ENCODE measurements around the gene SNCG.
"Not testable (repeated sequence)": the region's sequence is repeated elsewhere in the genome, so short reads cannot be mapped to it uniquely, and the experiment has no call there.

SNCG gene

DNA sequence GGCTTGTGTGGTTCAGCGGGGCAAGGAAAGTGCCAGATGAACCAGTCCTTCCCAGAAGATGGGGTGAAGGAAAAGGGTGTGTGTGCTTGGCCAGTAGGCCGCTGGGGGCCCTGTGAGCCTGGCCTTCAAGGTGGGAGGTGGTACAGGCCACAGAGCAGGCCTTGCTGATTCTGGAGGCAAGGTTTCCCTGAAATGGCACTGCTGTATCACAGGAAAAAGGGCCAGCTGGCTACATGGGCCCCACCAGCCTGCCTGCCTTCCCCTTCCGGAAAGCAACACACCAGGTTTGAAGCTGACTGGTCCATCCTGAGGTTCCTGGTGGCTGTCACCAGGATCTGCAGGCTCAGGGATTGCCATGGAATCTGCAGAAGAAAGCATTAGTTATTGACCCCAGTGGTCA lies 13.5 kb upstream of the SNCG start:
- no peak for DNase-seq

DNA sequence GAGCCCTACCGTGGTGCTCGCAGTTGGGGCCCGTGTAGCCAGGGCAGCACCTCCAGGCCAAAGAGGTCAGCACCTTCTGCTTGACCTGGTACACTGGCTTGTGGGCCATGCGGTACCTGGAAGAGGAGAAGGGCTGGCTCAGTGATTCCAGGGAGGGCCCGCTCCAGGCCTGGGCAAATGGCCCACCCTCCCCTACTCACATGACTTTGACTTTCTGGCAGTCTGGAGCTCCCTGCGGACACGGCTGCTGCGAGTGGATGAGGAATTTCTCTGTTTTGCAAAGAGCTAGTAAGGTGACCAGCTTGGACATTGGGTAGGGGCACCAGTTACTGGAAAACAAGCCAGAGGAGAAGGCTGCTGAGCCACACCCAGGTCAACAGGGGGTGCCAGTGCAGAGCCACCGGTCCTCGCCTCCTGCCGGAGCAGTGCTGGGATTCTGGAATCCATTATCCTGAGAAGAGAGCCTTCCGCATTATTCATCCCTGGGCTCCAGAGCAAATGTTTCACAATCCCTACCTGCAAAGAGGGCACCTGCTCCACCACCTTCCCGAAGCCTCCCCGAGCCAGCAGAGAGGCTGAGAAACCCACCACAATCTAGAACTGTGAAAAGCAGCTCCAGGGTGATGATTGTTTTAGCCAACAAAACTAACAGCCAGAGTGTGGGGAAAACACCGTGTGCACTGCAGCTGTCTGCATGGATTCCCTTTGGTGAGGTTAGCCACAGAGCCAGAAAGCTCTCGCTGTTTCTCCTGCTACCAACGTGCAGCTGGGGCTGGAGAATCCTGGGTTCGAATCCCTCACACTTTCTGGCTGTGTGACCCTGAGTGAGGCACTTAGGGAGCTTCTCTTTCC lies 12.8 kb upstream of the SNCG start:
- peak in 3 of 56 donors; percentile 12 to 16 (median 16) for DNase-seq

DNA sequence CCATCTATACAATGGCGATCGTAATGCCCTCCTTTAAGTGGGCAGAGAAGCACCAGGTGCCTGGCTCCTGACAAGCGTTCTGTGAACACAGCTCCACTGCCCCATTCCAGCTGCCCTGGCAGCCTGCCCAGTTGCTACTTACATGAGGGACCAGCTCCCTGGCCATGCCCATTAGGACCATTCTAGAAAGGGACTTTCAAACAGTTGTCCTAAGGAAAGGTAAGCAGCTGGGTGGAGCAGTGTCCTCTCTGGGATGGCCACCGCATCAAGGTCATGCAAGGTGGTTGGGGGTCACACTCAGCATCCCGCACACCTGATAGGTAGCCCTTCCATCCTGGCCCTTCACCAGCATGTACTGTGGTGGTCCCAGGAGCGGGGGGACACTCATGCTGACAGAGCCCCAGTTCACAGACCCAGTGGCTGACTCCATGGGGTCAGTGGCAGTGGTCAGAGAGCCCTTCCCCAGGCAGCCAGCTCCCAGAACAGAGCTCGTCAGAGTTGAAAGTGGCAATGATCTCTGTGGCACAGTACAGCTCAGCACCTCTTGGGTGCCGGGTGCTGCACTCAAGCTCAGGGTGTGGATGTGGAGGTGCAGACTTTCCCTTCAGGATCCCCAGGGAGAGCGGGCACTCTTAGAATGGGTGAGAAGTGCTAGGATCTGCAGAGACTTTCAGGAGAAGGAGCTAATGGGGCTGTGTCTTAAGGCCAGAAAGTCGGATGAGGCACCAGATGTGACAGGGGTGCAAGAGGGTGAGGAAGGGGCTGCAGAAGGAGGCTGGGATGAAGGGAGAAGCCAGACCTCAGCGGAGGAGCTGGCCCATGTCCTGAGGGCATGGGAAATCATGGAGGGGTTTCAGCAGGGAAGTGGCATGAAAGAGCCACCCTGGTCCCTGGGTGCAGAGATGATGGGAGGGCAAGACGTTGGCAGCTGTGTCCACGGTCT lies 11.9 kb upstream of the SNCG start:
- DNase-seq, result peak in 7 of 56 donors; percentile 20 to 51 (median 25)

DNA sequence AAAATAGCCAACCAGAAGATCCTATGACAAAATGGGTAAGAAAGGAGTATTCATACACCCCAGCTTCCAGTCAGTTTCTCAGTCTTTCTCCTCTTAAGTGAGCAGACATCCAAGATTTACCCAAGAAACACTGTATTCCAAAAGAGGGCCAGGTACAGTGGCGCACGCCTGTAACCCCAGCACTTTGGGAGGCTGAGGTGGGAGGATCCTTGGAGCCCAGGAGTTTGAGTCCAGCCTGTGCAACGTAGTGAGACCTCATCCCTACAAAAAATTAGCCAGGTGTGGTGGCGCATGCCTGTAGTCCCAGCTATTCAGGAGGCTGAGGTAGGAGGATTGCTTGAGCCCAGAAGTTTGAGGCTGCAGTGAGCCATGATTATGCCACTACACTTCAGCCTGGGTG lies 10.6 kb upstream of the SNCG start:
- DNase-seq, result not testable (repeated sequence)

DNA sequence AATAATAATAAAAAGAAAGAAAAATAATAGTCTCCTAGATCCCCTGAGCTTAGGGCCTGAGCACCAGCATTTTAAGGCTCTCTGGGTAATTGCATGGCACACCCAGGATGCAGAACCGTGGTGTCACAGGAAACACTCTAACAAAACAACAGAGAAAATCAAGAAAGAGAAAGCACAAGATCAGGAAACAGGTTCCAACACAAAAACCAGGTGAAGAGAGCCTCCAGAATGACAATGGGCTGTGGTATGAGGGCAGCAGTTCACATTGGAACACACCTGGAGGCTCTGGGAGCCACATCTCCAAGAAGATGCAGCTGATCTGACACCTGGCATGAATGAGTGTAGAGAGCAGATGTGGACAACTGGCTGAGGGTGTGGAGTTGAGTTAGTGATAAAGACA lies 8.1 kb upstream of the SNCG start:
- DNase-seq, result no peak

DNA sequence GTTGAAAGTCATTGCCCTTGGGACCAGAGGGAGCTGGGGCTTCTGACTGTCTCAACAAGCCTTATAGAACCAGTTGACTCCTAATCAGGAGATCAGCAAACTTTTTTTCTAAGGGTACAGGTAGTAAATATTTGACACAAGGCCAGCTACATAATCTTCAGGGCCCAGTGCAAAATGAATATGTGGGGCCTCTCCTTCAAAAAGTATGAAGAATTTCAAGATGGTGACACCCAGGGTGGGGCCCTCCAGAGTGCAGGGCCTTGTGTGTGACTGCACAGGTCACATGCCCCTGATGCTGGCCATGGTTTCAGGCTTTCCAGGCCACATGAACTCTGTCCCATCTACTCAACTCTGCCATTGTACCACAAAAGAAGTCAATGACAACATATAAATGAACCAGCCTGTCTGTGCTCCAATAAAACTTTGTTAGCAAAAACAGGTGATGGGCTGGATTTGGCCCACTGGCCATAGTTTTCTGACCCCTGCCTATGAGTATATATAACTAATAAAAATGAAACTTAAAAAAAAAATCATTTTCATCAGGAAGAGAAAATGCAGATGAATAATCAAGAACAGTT lies 7.1 kb upstream of the SNCG start:
- no peak for DNase-seq

DNA sequence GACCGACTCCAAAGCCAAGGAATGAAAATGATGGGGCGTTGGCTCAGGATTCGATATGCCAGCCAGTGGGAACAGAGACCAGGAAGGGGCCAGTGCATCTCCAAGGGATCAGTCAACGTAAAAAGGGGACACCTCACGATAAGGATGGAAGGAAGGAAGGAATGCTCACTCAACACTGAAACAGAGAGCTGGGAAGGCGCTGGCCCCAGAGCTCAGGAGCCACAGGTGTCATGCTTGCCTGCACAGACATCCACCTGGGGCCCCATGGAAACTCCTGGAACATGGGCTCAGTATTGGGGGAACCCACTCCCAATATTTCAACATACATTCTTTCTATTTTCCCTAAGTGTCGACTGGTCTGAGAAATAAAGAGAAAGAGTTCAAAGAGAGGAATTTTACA lies 6.3 kb upstream of the SNCG start:
- no peak for DNase-seq

DNA sequence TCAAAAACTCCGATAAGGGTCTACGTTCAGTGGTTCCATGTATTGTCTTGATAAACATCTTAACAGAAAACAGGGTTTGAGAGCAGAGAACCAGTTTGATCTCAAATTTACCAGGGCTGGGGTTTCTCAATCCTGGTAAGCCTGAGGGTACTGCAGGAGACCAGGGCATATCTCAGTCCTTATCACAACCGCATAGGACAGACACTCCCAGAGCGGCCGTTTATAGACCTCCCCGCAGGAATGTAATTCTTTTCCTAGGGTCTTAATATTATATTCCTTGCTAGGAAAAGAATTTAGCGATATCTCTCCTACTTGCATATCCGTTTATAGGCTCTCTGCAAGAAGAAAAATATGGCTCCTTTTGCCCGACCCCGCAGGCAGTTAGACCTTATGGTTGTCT lies 5.7 kb upstream of the SNCG start:
- DNase-seq, result not testable (repeated sequence)

DNA sequence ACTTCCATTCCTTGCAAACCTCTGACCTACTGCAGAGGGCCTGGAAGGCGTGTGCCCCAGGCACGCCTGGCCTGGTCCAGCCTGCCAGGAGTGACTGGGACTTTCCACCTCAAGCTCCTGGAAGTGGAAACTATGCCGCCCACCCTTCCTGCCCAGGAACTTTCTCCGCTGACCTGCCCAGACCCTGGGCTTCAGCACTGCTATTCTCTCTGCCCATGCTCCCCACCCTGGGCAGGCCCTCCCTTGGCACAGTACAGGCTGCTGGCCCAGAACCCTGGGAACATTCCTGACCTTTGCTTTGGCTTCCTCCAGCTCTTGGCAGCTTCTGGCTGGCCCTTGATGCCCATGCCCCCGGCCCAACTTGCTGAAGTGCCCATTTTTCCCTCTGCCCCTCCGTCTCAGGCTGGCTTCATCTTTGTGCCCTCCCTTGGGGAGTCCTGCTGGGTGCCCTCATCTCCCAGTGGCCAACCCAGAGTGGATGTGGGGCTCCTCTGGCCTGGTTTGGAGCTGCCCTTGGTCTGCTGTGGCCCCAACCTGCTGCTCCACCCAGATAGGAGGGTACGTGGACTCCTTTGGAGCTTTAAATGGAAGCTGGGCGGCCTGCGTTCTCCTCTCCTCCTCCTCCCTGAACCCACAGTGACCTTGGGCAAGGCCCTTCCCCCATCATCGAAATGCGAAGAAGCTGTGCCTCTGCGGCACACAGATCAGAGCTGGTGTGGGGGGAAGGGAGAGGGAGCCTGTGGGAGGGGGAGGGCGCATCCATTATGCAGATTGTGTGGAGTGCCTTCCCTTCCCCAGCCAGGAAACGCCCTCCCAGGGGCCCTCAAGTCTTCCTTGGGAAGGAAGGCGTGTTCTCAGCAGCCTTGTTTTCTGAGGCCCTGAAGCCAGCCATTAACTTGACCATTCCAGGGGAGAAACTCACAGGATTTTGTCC lies 4.4 kb upstream of the SNCG start:
- DNase-seq, result peak in 20 of 56 donors; percentile 25 to 67 (median 46)

DNA sequence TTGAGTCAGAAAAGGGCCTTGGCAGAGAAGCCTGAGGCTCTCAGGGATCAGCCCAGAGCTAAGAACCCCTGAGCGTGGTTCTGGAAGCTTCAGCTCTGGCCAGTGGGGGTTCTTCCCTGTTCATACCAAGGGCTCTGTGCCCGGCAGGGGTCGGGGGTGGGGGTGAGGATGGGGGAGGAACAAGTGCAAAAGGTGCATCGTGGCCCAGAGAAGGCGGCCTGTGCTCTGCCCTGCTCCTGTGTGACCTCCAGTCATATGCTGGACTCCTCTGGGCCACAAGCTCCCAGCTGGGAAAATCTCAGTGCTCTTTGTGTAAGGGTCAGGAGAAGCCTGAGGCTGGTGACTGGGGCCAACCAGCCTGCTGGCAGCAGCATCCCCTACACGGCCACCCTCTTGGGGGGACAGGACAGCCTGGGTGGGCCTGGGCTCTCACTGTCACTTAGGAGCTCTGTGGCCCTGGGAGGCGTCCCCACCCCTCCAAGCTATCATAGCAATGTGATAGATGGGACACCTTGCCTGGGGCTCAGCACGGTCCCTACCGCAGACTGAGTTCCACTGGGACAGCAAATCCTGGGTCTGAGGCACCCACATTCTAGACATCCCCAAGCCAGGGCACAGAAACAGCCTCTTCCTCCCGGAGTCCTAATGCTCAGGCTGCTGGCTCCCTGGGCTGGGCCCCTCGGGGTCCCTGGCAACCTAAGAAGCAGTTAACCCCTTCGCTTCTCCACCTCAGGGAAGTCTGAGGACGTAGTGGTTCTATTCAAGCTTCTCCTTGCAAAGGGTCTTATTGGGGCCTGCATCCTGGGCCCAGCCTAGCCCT lies 3.5 kb upstream of the SNCG start:
- peak in 1 of 56 donors; percentile 40 for DNase-seq

DNA sequence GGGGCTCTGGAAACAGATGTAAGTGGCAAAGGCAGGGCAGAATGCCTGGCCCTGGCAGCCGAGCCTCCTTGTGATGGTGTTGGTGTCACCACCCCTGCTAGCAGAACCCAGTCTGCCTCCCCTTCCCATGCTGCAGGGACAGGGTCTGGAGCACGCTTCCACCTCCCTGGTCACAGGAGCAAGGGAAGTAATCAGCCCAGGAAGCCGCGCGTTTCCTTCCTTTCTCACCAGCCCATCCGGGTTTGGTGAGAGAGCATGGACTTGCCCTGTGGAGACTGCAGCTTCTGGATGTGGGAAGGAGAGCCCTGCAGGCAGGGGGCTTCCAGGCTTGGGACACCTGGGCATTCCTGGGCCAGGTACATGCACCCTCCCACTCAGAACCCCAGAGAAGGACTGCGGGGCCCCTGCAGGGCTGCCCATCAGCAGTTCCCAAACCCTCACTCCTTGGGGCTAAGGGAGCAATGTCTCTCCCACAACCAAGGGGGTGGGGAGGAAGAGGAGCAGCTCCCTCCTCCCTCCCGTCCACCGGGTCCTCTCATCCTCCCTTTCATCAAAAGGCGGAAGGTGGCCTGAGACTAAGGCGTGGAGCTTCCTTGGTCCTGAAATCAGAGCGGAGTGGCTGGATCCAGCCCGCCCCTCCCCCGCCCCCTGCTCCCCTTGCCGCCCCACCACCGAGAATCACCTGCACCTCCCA lies 2.8 kb upstream of the SNCG start:
- DNase-seq, result peak in 2 of 56 donors; percentile 18 to 44

DNA sequence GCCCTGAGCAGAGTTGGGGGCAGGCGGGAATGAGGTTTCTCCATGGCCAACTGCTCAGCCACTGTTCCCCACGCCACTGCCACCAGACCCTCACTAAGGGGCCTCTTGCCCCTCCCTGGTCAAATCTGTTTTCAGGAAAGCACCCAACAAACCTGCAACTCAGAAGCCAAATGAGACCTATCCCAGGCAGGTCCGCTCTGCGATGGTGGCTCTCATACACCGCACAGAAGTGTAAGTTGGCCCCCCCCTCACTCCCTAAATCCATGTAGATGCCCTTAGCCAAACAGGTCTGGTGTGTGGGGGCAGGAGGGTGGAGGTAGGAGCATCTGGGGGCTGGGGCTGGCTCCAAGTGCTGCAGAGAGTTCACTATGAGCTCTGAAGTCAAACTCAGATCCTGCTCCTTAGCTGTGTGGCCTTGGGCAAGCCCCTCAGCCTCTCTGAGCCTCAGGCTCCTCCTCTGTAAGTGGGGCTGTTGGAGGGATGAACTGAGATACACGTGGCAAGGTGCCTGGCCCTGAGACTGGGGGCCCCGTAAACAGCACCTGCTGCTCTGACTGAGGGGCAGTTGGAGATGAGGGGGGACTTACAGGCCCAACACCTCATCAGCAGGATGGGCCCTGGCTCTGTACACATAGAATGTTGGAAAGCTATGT lies 2.1 kb upstream of the SNCG start:
- DNase-seq, result no peak

DNA sequence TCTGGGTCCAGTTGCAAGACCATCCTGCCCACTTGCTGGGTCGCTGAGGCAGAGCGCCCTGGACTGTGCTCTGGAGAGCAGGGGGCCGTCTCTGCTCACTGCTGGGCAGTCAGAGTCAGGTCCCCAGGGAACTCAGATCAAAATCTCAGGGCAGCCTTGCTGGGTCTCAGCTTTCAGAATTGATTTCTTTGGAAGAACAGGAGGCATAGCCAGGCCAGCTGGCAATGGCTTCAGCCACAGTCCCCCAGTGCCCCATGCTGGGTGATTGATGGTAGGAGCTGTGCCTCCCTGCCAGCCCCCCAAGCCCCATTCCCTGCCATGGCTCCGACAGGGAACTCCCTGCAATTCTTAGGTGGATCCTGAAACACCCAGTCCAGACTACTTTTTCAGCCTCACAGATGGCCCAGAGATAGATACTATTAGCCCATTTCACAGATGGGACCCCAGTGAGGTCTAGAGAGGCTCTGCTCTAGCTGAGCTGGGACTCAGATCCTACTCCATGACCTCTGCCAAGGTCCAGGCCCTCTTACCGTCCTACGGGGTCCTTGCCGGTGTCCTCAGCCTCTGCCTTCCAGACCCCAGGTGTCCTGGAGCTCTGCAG lies 1.5 kb upstream of the SNCG start:
- DNase-seq, result no peak

DNA sequence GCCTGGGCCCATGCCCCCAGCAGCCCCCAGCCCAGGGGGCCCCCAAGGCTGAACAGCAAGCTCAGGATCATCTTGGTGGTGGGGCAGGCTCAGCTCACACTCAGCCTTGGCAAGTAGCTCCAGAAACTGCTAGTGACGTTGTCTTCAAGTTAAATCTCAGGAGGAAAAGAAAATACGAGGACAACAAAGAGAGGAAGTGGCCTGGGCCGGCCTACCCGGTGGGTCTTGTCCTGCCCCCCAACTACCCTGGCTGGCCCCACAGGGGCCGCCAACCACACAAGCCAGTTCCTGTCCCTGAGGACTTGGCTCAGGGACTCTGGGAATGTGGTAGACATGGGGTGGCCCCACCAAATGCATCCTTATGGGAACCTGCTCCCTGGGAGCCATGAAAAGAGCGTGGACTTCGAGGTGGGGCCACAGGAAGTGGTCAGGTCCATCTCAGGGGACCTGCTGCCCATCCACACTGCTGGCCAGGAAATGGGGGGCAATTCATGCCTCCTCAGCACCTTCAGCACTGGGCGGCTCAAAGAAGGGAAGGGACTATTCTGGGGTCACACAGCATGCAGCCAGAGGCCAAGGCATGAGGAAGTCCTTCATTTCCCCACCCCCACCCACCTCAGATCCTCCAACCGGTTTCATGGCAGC lies 806 bp upstream of the SNCG start, which contains the start of gene MMRN2:
Gene MMRN2 (minus strand): TSS at position 145 of the 645 bp plus-strand sequence. CDS start 74 bp downstream, at position 71.
- no peak for DNase-seq

DNA sequence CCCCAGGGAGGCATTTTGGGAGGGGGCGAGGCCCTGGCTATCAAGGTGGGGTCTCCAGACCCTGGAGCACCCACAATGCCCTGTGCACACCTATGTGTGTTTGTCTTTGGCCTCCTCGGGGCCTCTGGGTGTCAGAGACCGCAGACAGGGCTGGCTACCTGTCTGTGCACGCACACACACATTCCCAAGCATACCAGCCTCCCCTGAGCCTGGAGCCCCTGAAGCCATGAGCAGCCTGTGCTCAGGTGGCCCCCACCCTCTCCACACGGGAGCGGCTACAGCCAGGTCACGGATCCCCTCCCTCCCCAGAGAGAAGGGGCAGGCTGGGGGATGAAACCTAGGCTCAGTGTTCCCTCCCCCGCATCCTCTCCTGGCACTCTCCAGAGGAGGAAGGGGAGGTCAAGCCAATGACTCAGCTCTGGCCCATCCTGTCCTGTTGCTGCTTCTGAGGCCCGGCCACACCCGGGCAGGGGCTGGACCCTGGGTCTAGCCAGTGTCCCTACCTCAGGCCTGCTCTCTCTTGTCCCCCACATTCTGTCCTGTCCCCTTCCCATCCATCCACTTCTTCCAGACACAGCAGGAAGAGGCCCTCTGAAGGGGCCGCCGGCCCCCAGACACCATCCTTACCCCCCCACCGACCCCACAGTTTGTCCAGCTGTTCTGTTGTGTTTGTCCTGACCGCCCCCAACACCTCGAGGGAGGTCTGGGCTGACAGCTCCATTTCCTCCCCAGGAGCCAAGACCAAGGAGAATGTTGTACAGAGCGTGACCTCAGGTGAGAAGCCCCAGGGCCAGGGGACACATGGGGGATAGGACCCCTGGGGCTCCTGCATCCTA lies 720 bp downstream of the SNCG start:
- DNase-seq, result peak in 1 of 56 donors; percentile 32

DNA sequence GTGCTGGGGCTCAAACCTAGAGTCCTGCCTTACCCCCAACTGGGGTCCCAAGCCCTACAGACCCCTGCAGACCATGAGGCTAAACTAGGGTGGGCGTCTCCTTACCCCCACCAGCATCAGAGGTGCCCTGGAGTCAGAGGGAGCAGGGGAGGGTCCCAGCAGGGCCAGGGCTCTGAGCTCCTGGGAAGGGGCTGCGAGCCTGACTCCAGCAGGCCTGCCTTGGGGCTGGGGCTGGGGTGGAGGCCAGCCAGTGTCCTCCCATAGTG lies 1.3 kb downstream of the SNCG start:
- DNase-seq, result no peak
